CD14-positive monocyte (primary cell): ENCODE results near the gene FAM98B. TPM values are rescaled to one million over a fixed set of nuclear protein-coding genes. Genes with fewer than 3 reads are reported as not detected.

Source experiments
- DNase-seq, 3 donors: peaks; one replicate each; pipeline ENCODE4 v3.0.0-alpha.2; 2011 to 2022
- H2AFZ ChIP-seq: 2 replicates; pipeline ENCODE4 v1.6.0; 2012; ENCODE audit warnings: mild to moderate bottlenecking, low read depth, low read length, inconsistent platforms; ENCODE audit not compliant: insufficient read depth, poor library complexity, severe bottlenecking
- H3K27ac ChIP-seq, 2 donors: 1 replicate in 1 of 2; 2 replicates in 1 of 2; pipeline ENCODE4 v1.5.1; 2012 to 2013; ENCODE audit warnings: low read length in 2 of 2, control low read depth in 1 of 2, inconsistent platforms in 1 of 2, low read depth in 1 of 2, mild to moderate bottlenecking in 1 of 2
- H3K27me3 ChIP-seq, 2 donors: one replicate each; pipeline versions ENCODE4 v1.6.0 to v1.6.1; 2011 to 2013; ENCODE audit warnings: low read length in 2 of 2; ENCODE audit not compliant: control insufficient read depth in 2 of 2, insufficient read depth in 2 of 2
- H3K36me3 ChIP-seq, 2 donors: replicated peaks in 1 of 2; 1 replicate in 1 of 2; 2 replicates in 1 of 2; pipeline versions ENCODE4 v1.5.1 to v1.6.1; 2012 to 2013; ENCODE audit warnings: low read length in 2 of 2, control low read depth in 1 of 2, inconsistent platforms in 1 of 2, mild to moderate bottlenecking in 1 of 2; ENCODE audit not compliant: insufficient read depth in 2 of 2, control insufficient read depth in 1 of 2
- H3K4me1 ChIP-seq, 2 donors: 1 replicate in 1 of 2; 2 replicates in 1 of 2; pipeline versions ENCODE4 v1.5.1 to v1.6.1; 2012 to 2013; ENCODE audit warnings: low read length in 2 of 2, control low read depth in 1 of 2, inconsistent platforms in 1 of 2, mild to moderate bottlenecking in 1 of 2, moderate library complexity in 1 of 2; ENCODE audit not compliant: insufficient read depth in 2 of 2, control insufficient read depth in 1 of 2
- H3K4me2 ChIP-seq: replicated peaks from 2 replicates; pipeline ENCODE3; 2012; ENCODE audit warnings: low read length, moderate library complexity, mild to moderate bottlenecking; ENCODE audit not compliant: poor library complexity, severe bottlenecking; ENCODE audit errors: extremely low read depth
- H3K4me3 ChIP-seq, 3 experiments: fragments of 200-600 bp in 1 of 3; sonication (generic) in 1 of 3; replicated peaks in 1 of 3; 1 replicate in 2 of 3; 2 replicates in 1 of 3; pipeline ENCODE4 v1.5.1; 2011 to 2013; ENCODE audit warnings: low read length in 3 of 3, mild to moderate bottlenecking in 3 of 3, control low read depth in 2 of 3, low read depth in 2 of 3, inconsistent platforms in 1 of 3, moderate library complexity in 1 of 3
- H3K79me2 ChIP-seq: 2 replicates; pipeline ENCODE4 v1.6.0; 2012; ENCODE audit warnings: mild to moderate bottlenecking, control low read depth, inconsistent platforms, low read length, moderate library complexity; ENCODE audit not compliant: insufficient read depth
- H3K9ac ChIP-seq: 2 replicates; pipeline ENCODE4 v1.6.0; 2017; ENCODE audit warnings: low read length, mild to moderate bottlenecking; ENCODE audit not compliant: insufficient read depth, poor library complexity, severe bottlenecking
- H3K9me3 ChIP-seq, 2 donors: replicated peaks in 1 of 2; 1 replicate in 1 of 2; 2 replicates in 1 of 2; pipeline versions ENCODE4 v1.5.1 to v1.6.1; 2012 to 2013; ENCODE audit warnings: low read length in 2 of 2, control low read depth in 1 of 2; ENCODE audit not compliant: control insufficient read depth in 1 of 2, insufficient read depth in 1 of 2
- H4K20me1 ChIP-seq: 2 replicates; pipeline ENCODE4 v1.6.0; 2012; ENCODE audit warnings: mild to moderate bottlenecking, low read length, control low read depth, moderate library complexity; ENCODE audit not compliant: insufficient read depth
- H3K27ac Mint-ChIP-seq, 7 donors: one replicate each; pipeline ENCODE4 v1.8.0; 2020; ENCODE audit warnings: mild to moderate bottlenecking in 7 of 7, mixed read lengths in 7 of 7, moderate library complexity in 6 of 7, inconsistent platforms in 2 of 7
- H3K27me3 Mint-ChIP-seq, 3 donors: one replicate each; pipeline ENCODE4 v1.8.0; 2021 to 2022; ENCODE audit warnings: low read depth in 3 of 3, mild to moderate bottlenecking in 3 of 3, mixed read lengths in 3 of 3, moderate library complexity in 3 of 3, inconsistent platforms in 1 of 3
- H3K36me3 Mint-ChIP-seq, 2 donors: one replicate each; pipeline ENCODE4 v1.8.0; 2020; ENCODE audit warnings: mixed read lengths in 2 of 2, inconsistent platforms in 1 of 2, mild to moderate bottlenecking in 1 of 2
- H3K4me1 Mint-ChIP-seq: one replicate; pipeline ENCODE4 v1.8.0; 2020; ENCODE audit warnings: mild to moderate bottlenecking, mixed read lengths
- H3K4me3 Mint-ChIP-seq, 2 donors: one replicate each; pipeline ENCODE4 v1.8.0; 2020; ENCODE audit warnings: mild to moderate bottlenecking in 2 of 2, mixed read lengths in 2 of 2, moderate library complexity in 1 of 2
- H3K9me3 Mint-ChIP-seq, 7 donors: one replicate each; pipeline ENCODE4 v1.8.0; 2020 to 2022; ENCODE audit warnings: mixed read lengths in 7 of 7, mild to moderate bottlenecking in 6 of 7, moderate library complexity in 6 of 7, inconsistent platforms in 2 of 7
- CTCF ChIP-seq: fragments of 200-600 bp; IDR thresholded peaks from one replicate; pipeline ENCODE4 v1.8.0; 2022; ENCODE audit warnings: antibody characterized with exemption, mild to moderate bottlenecking
- WGBS: methylation state at CpG from one replicate; pipeline ENCODE4 v1.1.5; 2013; ENCODE audit warnings: missing lambda C conversion rate; ENCODE audit not compliant: insufficient coverage; 5-methylcytosine and 5-hydroxymethylcytosine counted together
- intact Hi-C, 2 donors: fragments of 100-400 bp; cut with micrococcal nuclease; formaldehyde crosslinking; loops; one replicate each; pipeline versions ENCODE4 v1.15.0 to v1.15.1; 2023
- polyA plus RNA-seq, 3 donors: library from polyadenylated mRNA; depleted of rRNA in 1 of 3; unstranded in 2 of 3; stranded (reverse) in 1 of 3; fragments of 300-500 nt in 2 of 3; fragments of >200 nt in 1 of 3; fragmentation: Illumina TruSeq in 2 of 3; gene quantifications; 1 replicate in 2 of 3; 2 replicates in 1 of 3; pipeline ENCODE4 v1.2.3, GENCODE V29; 2012 to 2021

FAM98B gene
- polyA plus RNA-seq, 3 donors = 0.41 to 1.3 (median 0.69) TPM

GRCh38 chr15:38412466-38412865 lies 41.5 kb upstream of the FAM98B start:
- no peak overlapping the region for H3K27ac ChIP-seq
- peaks cover 1 to 6% (median 3%) of the 10 kb centered on the region in 3 donors for H3K27me3 Mint-ChIP-seq
- WGBS = no CpG with 5 or more reads among the region's 3 CpGs
- H3K4me3 ChIP-seq = no peak overlapping the region
- H3K27me3 ChIP-seq = no peaks in the 10 kb centered on the region
- H3K4me2 ChIP-seq = no peak overlapping the region
- H3K36me3 Mint-ChIP-seq = no peaks in the 10 kb centered on the region
- no peaks in the 10 kb centered on the region for H3K36me3 ChIP-seq
- no peak overlapping the region for H3K9ac ChIP-seq
- no peak for DNase-seq
- H3K4me3 Mint-ChIP-seq = no peak overlapping the region
- TF ChIP-seq CTCF = no peak
- intact Hi-C loops = no loop called here
- no peaks in the 10 kb centered on the region for H3K9me3 ChIP-seq
- H3K4me1 ChIP-seq = no peaks in the 10 kb centered on the region
- H2AFZ ChIP-seq = no peak overlapping the region
- H4K20me1 ChIP-seq = no peaks in the 10 kb centered on the region
- H3K79me2 ChIP-seq = no peaks in the 10 kb centered on the region
- no peak overlapping the region for H3K27ac Mint-ChIP-seq
- peaks cover 9% of the 10 kb centered on the region for H3K4me1 Mint-ChIP-seq
- no peaks in the 10 kb centered on the region for H3K9me3 Mint-ChIP-seq

- Histone ChIP-seq H3K9me3 (no peaks in the 10 kb centered on the region), H3K4me2 (no peak overlapping the region), H4K20me1 (no peaks in the 10 kb centered on the region), H3K9ac (no peak overlapping the region), H3K27ac (no peak overlapping the region), H2AFZ (no peak overlapping the region), H3K27me3 (no peaks in the 10 kb centered on the region), H3K4me3 (no peak overlapping the region), H3K79me2 (no peaks in the 10 kb centered on the region), H3K4me1 (no peaks in the 10 kb centered on the region), H3K36me3 (no peaks in the 10 kb centered on the region)
- Mint-ChIP-seq H3K4me3 (no peak overlapping the region), H3K27me3 (peaks cover 4 to 6% (median 6%) of the 10 kb centered on the region in 3 donors), H3K4me1 (peaks cover 9% of the 10 kb centered on the region), H3K27ac (no peak overlapping the region), H3K36me3 (no peaks in the 10 kb centered on the region), H3K9me3 (no peaks in the 10 kb centered on the region)
- intact Hi-C loops = no loop called here
- DNase-seq = no peak
- no peak for TF ChIP-seq CTCF
These were observed 39.6 kb upstream of the FAM98B start for GRCh38 chr15:38414357-38414756.
